ENCODE results near the gene EIF1. TPM values are rescaled to one million over a fixed set of nuclear protein-coding genes. Genes with fewer than 3 reads are reported as not detected.
A peak's percentile ranks its signal among the peaks of the same experiment; 100 is the strongest.

The EIF1 gene
- total and polyA plus RNA-seq, 2 experiments from 2014 or later = 180 to 989 TPM

DNA sequence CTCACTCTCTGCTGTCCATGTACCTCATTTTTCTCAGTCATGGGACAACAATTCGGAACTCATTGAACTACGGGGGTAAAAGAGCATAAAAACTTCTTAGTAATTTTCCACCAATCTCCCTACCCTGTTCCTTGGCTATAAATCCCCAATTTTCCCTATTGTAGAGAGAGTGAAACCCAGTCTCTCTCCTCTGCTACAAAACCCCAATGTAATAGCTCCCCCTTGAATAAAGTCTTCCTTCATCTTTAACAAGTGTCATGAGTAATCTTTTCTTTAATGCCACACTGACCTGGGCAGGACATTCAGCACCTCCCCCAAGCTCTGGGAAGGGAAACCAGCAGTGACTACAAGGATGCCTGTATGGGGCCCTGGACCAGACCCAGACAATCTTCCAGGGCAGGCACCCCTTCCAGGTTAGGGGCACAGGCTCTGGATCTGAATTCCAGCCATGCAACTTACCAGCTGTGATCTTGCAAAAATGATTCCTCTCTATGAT, 10.2 kb upstream of the EIF1 start:
- TF ChIP-seq, protein P1, sequence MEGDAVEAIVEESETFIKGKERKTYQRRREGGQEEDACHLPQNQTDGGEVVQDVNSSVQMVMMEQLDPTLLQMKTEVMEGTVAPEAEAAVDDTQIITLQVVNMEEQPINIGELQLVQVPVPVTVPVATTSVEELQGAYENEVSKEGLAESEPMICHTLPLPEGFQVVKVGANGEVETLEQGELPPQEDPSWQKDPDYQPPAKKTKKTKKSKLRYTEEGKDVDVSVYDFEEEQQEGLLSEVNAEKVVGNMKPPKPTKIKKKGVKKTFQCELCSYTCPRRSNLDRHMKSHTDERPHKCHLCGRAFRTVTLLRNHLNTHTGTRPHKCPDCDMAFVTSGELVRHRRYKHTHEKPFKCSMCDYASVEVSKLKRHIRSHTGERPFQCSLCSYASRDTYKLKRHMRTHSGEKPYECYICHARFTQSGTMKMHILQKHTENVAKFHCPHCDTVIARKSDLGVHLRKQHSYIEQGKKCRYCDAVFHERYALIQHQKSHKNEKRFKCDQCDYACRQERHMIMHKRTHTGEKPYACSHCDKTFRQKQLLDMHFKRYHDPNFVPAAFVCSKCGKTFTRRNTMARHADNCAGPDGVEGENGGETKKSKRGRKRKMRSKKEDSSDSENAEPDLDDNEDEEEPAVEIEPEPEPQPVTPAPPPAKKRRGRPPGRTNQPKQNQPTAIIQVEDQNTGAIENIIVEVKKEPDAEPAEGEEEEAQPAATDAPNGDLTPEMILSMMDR (IDR thresholded peaks at IDR 0.05; ENCODE audit: poor library complexity) = no peak
- TF ChIP-seq EZH2 (IDR thresholded peaks at IDR 0.05; ENCODE audit: borderline replicate concordance) (no peak), EZH2phosphoT487 (IDR thresholded peaks at IDR 0.05; ENCODE audit: low read depth, severe bottlenecking, unreplicated experiment) (no peak)
- H3K27me3 ChIP-seq = no peaks in the 10 kb centered on the region
- no peaks in the 10 kb centered on the region for H4K20me1 ChIP-seq (ENCODE audit: insufficient read depth, poor library complexity, severe bottlenecking)
- DNase-seq (ENCODE audit: low spot score) = no peak
- WGBS (ENCODE audit: low lambda C conversion rate, missing lambda C conversion rate) = 85% methylated on average over 2 of the region's 2 CpGs
- H3K27ac ChIP-seq = peak overlapping the region; percentile 85
- H3K36me3 ChIP-seq (replicated peaks; ENCODE audit: insufficient read depth, low read depth) = no peaks in the 10 kb centered on the region
- H2AFZ ChIP-seq = peak overlapping the region; percentile 52
- no peak overlapping the region for H3K4me3 ChIP-seq
- H3K4me2 ChIP-seq = peak overlapping the region; percentile 66
- no peaks in the 10 kb centered on the region for H3K9me3 ChIP-seq (ENCODE audit: low read depth)
- H3K4me1 ChIP-seq (ENCODE audit: insufficient read depth) = peaks cover 6% of the 10 kb centered on the region
- H3K9me2 ChIP-seq (replicated peaks; ENCODE audit: insufficient read depth) = no peaks in the 10 kb centered on the region
- H3K79me2 ChIP-seq = no peaks in the 10 kb centered on the region

- Histone ChIP-seq H3K4me2 (peak overlapping the region; percentile 66), H3K79me2 (no peaks in the 10 kb centered on the region), H3K27ac (peak overlapping the region; percentile 85), H3K4me3 (no peak overlapping the region), H2AFZ (peak overlapping the region; percentile 52), H4K20me1 (ENCODE audit: insufficient read depth, poor library complexity, severe bottlenecking) (no peaks in the 10 kb centered on the region), H3K4me1 (ENCODE audit: insufficient read depth) (peaks cover 6% of the 10 kb centered on the region), H3K9me3 (ENCODE audit: low read depth) (no peaks in the 10 kb centered on the region), H3K36me3 (replicated peaks; ENCODE audit: insufficient read depth, low read depth) (no peaks in the 10 kb centered on the region), H3K27me3 (no peaks in the 10 kb centered on the region), H3K9me2 (replicated peaks; ENCODE audit: insufficient read depth) (no peaks in the 10 kb centered on the region)
- TF ChIP-seq EZH2phosphoT487 (IDR thresholded peaks at IDR 0.05; ENCODE audit: low read depth, severe bottlenecking, unreplicated experiment) (no peak), EZH2 (IDR thresholded peaks at IDR 0.05; ENCODE audit: borderline replicate concordance) (no peak)
- TF ChIP-seq, protein P1 (IDR thresholded peaks at IDR 0.05; ENCODE audit: poor library complexity) = no peak
- WGBS (ENCODE audit: low lambda C conversion rate, missing lambda C conversion rate) = 37% methylated on average over 6 of the region's 6 CpGs
- no peak for DNase-seq (ENCODE audit: low spot score)
Observed at GRCh38 chr17:41678907-41679739, 9.6 kb upstream of the EIF1 start.

- Histone ChIP-seq H3K27ac (no peak overlapping the region), H3K27me3 (no peaks in the 10 kb centered on the region), H3K9me2 (replicated peaks; ENCODE audit: insufficient read depth) (no peaks in the 10 kb centered on the region), H3K4me1 (ENCODE audit: insufficient read depth) (peaks cover 6% of the 10 kb centered on the region), H3K36me3 (replicated peaks; ENCODE audit: insufficient read depth, low read depth) (no peaks in the 10 kb centered on the region), H2AFZ (no peak overlapping the region), H4K20me1 (ENCODE audit: insufficient read depth, poor library complexity, severe bottlenecking) (no peaks in the 10 kb centered on the region), H3K4me2 (no peak overlapping the region), H3K4me3 (no peak overlapping the region), H3K79me2 (no peaks in the 10 kb centered on the region), H3K9me3 (ENCODE audit: low read depth) (no peaks in the 10 kb centered on the region)
- DNase-seq (ENCODE audit: low spot score) = no peak
- WGBS (ENCODE audit: low lambda C conversion rate, missing lambda C conversion rate) = 84% methylated on average over 5 of the region's 5 CpGs
- TF ChIP-seq EZH2 (IDR thresholded peaks at IDR 0.05; ENCODE audit: borderline replicate concordance) = no peak
- TF ChIP-seq EZH2phosphoT487 (IDR thresholded peaks at IDR 0.05; ENCODE audit: low read depth, severe bottlenecking, unreplicated experiment) = no peak
- TF ChIP-seq, protein P1 (IDR thresholded peaks at IDR 0.05; ENCODE audit: poor library complexity) = no peak
Observed at GRCh38 chr17:41679740-41680425, 8.8 kb upstream of the EIF1 start.
